GM13977 (cell line): Measurements from ENCODE around the gene SNAI3.

Experiments
- DNase-seq: peaks from one replicate; pipeline ENCODE4 v3.0.0; 2012; ENCODE audit warnings: low spot score
- CTCF ChIP-seq: IDR thresholded peaks from 2 replicates; pipeline ENCODE4 v1.5.1; 2012; ENCODE audit warnings: mild to moderate bottlenecking, control low read depth; ENCODE audit not compliant: insufficient read depth; ENCODE audit errors: extremely low read depth, missing control alignments
- in situ Hi-C: fragments of 300-500 bp; cut with MboI; formaldehyde crosslinking; loops from one replicate; pipeline ENCODE4 v1.12.0; 2022; ENCODE audit warnings: low sequenced_read_pairs, low pct_unique_long_range_greater_than_20kb, mixed read lengths, inconsistent platforms; ENCODE audit not compliant: unreplicated experiment

Gene SNAI3

GRCh38 chr16:88686439-88687253 is at the start of gene SNAI3:
Gene SNAI3, minus strand, starts transcription at chr16:88686507. Its CDS starts 101 bp downstream, at chr16:88686406.
- in situ Hi-C loops, result no loop called here
- no peak for TF ChIP-seq CTCF
- peak; percentile 98 for DNase-seq

GRCh38 chr16:88736088-88736487 is 49.8 kb upstream of the SNAI3 start:
- no peak for DNase-seq
- in situ Hi-C loops, result loop anchor here (10.0 kb wide), 1 partner anchor 49 kb away; the partner anchor contains the start of gene PIEZO1
- no peak for TF ChIP-seq CTCF

- no peak for TF ChIP-seq CTCF
- in situ Hi-C loops, result loop anchor here (10.0 kb wide), 1 partner anchor 49 kb away; the partner anchor contains the start of gene PIEZO1
- no peak for DNase-seq
Observed at GRCh38 chr16:88735616-88736015, 49.3 kb upstream of the SNAI3 start.

- TF ChIP-seq CTCF, result no peak
- in situ Hi-C loops, result loop anchor here (10.0 kb wide), 1 partner anchor 50 kb away; the partner anchor contains the start of gene PIEZO1
- no peak for DNase-seq
Observed at GRCh38 chr16:88735121-88735520, 48.8 kb upstream of the SNAI3 start.

GRCh38 chr16:88734361-88734728 is 48.0 kb upstream of the SNAI3 start:
- no peak for TF ChIP-seq CTCF
- in situ Hi-C loops, result loop anchor here (10.0 kb wide), 1 partner anchor 50 kb away; the partner anchor contains the start of gene PIEZO1
- no peak for DNase-seq

- TF ChIP-seq CTCF, result no peak
- in situ Hi-C loops, result loop anchor here (10.0 kb wide), 1 partner anchor 51 kb away; the partner anchor contains the start of gene PIEZO1
- DNase-seq, result no peak
Observed at GRCh38 chr16:88733630-88734360, 47.5 kb upstream of the SNAI3 start.
